ENCODE data around the gene MAN1C1. TPM values are rescaled to one million over a fixed set of nuclear protein-coding genes. Genes with fewer than 3 reads are reported as not detected.

MAN1C1 gene
- total and polyA plus RNA-seq, 7 donors = 0.69 to 32.1 (median 12.8) TPM

GRCh38 chr1:25641931-25642573 is 25.5 kb downstream of the MAN1C1 start:
- intact Hi-C loops (cut with DNase I) = no loop called here
- H3K4me1 ChIP-seq = peaks cover 0 to 19% (median 13%) of the 10 kb centered on the region in 4 donors
- no peaks in the 10 kb centered on the region for H3K27me3 ChIP-seq
- H3K9me3 ChIP-seq = no peaks in the 10 kb centered on the region
- TF ChIP-seq, protein P1, sequence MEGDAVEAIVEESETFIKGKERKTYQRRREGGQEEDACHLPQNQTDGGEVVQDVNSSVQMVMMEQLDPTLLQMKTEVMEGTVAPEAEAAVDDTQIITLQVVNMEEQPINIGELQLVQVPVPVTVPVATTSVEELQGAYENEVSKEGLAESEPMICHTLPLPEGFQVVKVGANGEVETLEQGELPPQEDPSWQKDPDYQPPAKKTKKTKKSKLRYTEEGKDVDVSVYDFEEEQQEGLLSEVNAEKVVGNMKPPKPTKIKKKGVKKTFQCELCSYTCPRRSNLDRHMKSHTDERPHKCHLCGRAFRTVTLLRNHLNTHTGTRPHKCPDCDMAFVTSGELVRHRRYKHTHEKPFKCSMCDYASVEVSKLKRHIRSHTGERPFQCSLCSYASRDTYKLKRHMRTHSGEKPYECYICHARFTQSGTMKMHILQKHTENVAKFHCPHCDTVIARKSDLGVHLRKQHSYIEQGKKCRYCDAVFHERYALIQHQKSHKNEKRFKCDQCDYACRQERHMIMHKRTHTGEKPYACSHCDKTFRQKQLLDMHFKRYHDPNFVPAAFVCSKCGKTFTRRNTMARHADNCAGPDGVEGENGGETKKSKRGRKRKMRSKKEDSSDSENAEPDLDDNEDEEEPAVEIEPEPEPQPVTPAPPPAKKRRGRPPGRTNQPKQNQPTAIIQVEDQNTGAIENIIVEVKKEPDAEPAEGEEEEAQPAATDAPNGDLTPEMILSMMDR (IDR thresholded peaks at IDR 0.05) = no peak
- TF ChIP-seq POLR2A (IDR thresholded peaks at IDR 0.05) = no peak
- no peak for TF ChIP-seq POLR2AphosphoS5 (IDR thresholded peaks at IDR 0.05)
- TF ChIP-seq EP300 (IDR thresholded peaks at IDR 0.05) = no peak
- H3K4me3 ChIP-seq = no peak overlapping the region
- H3K27ac ChIP-seq = peak overlapping the region in 3 of 4 donors; percentile 10 to 28 (median 23)
- peak; percentile 74 for DNase-seq
- peaks cover 0 to 6% (median 0%) of the 10 kb centered on the region in 4 donors for H3K36me3 ChIP-seq
- WGBS, 2 donors = 41 to 43% methylated on average over 8 of the region's 8 CpGs

GRCh38 chr1:25642574-25643108 is 26.1 kb downstream of the MAN1C1 start:
- no peak for DNase-seq
- intact Hi-C loops (cut with DNase I) = no loop called here
- Histone ChIP-seq H3K4me3 (no peak overlapping the region), H3K27me3 (no peaks in the 10 kb centered on the region), H3K36me3 (peaks cover 0 to 6% (median 0%) of the 10 kb centered on the region in 4 donors), H3K27ac (peak overlapping the region in 3 of 4 donors; percentile 10 to 28 (median 23)), H3K4me1 (peaks cover 0 to 23% (median 13%) of the 10 kb centered on the region in 4 donors), H3K9me3 (no peaks in the 10 kb centered on the region)
- 41 to 76% methylated on average over 8 of the region's 8 CpGs for WGBS, 2 donors
- TF ChIP-seq, protein P1 (IDR thresholded peaks at IDR 0.05) = no peak
- TF ChIP-seq EP300 (IDR thresholded peaks at IDR 0.05) = no peak
- TF ChIP-seq POLR2A (IDR thresholded peaks at IDR 0.05) = no peak
- TF ChIP-seq POLR2AphosphoS5 (IDR thresholded peaks at IDR 0.05) = no peak

- DNase-seq = no peak
- Histone ChIP-seq H3K27ac (no peak overlapping the region), H3K4me1 (peaks cover 0 to 32% (median 13%) of the 10 kb centered on the region in 4 donors), H3K4me3 (no peak overlapping the region), H3K9me3 (no peaks in the 10 kb centered on the region), H3K27me3 (no peaks in the 10 kb centered on the region), H3K36me3 (peaks cover 0 to 6% (median 0%) of the 10 kb centered on the region in 4 donors)
- TF ChIP-seq POLR2A (IDR thresholded peaks at IDR 0.05) = no peak
- no peak for TF ChIP-seq EP300 (IDR thresholded peaks at IDR 0.05)
- TF ChIP-seq, protein P1 (IDR thresholded peaks at IDR 0.05) = no peak
- no peak for TF ChIP-seq POLR2AphosphoS5 (IDR thresholded peaks at IDR 0.05)
- intact Hi-C loops (cut with DNase I) = no loop called here
- 89 to 90% methylated on average over 7 of the region's 7 CpGs for WGBS, 2 donors
Measured at GRCh38 chr1:25643929-25644328, 27.3 kb downstream of the MAN1C1 start.

DNA sequence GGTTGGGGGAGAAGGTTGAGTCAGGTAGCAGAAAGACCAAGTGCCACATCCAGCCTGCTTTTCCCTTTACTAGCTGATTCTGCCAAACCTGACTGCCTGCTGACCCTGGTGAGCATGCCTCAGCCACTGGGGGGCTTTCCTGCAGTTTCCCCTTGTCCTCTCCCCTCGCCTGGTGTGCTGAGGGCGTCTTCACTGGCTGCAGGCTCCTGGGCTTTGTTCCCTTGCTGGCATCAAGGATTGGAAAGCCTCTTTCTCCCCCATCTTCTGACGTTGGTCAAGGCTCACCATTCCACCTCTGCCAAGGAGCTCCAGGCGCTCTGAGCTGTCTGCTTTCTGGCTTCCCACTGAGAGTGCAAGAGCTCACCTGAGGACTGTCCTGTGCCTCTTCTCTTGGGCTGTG is 28.4 kb downstream of the MAN1C1 start:
- WGBS, 2 donors = 78 to 86% methylated on average over 4 of the region's 4 CpGs
- no peak for DNase-seq
- Histone ChIP-seq H3K36me3 (peaks cover 0 to 6% (median 0%) of the 10 kb centered on the region in 4 donors), H3K4me3 (no peak overlapping the region), H3K27me3 (no peaks in the 10 kb centered on the region), H3K27ac (no peak overlapping the region), H3K9me3 (no peaks in the 10 kb centered on the region), H3K4me1 (peaks cover 0 to 40% (median 16%) of the 10 kb centered on the region in 4 donors)
- intact Hi-C loops (cut with DNase I) = no loop called here
- TF ChIP-seq POLR2A (IDR thresholded peaks at IDR 0.05) = no peak
- TF ChIP-seq POLR2AphosphoS5 (IDR thresholded peaks at IDR 0.05) = no peak
- no peak for TF ChIP-seq EP300 (IDR thresholded peaks at IDR 0.05)
- TF ChIP-seq, protein P1 (IDR thresholded peaks at IDR 0.05) = no peak

Measured in sigmoid colon (tissue), 7 donors.